OCI-LY1 (cell line): ENCODE measurements around the gene FNDC5.

ENCODE experiments used
- H2AFZ ChIP-seq: fragments of 200-600 bp; sonication (generic), shearing (Covaris generic); 2 replicates; pipeline ENCODE4 v1.6.0; 2014; ENCODE audit warnings: antibody characterized with exemption, mild to moderate bottlenecking, low read length
- H3F3A ChIP-seq: fragments of 200-600 bp; sonication (generic), shearing (Covaris generic); 2 replicates; pipeline ENCODE4 v1.6.0; 2014; ENCODE audit warnings: mild to moderate bottlenecking, antibody characterized with exemption, low read length, moderate library complexity; ENCODE audit not compliant: insufficient read depth
- H3K27ac ChIP-seq: fragments of 200-600 bp; sonication (generic); 2 replicates; pipeline ENCODE4 v1.5.1; 2014; ENCODE audit warnings: low read length, mixed run types, mild to moderate bottlenecking, low read depth; ENCODE audit not compliant: poor library complexity, severe bottlenecking
- H3K27me3 ChIP-seq: fragments of 200-600 bp; sonication (generic); 2 replicates; pipeline ENCODE4 v1.6.0; 2014; ENCODE audit warnings: antibody characterized with exemption, mild to moderate bottlenecking, low read length, moderate library complexity; ENCODE audit not compliant: insufficient read depth
- H3K36me3 ChIP-seq: fragments of 200-600 bp; sonication (generic); 2 replicates; pipeline ENCODE4 v1.6.1; 2014; ENCODE audit warnings: mild to moderate bottlenecking, antibody characterized with exemption, low read length, moderate library complexity, mixed read lengths; ENCODE audit not compliant: insufficient read depth
- H3K4me1 ChIP-seq: fragments of 200-600 bp; sonication (generic); 2 replicates; pipeline ENCODE4 v1.5.1; 2014; ENCODE audit warnings: mild to moderate bottlenecking, low read length, moderate library complexity; ENCODE audit not compliant: insufficient read depth, severe bottlenecking
- H3K4me2 ChIP-seq: fragments of 200-600 bp; sonication (generic), shearing (Covaris generic); 2 replicates; pipeline ENCODE4 v1.6.1; 2014; ENCODE audit warnings: low read length
- H3K4me3 ChIP-seq: fragments of 200-600 bp; sonication (generic); 2 replicates; pipeline ENCODE4 v1.5.1; 2014; ENCODE audit warnings: low read length, low read depth, mild to moderate bottlenecking, mixed read lengths; ENCODE audit not compliant: poor library complexity, severe bottlenecking
- H3K79me2 ChIP-seq: fragments of 200-600 bp; shearing (Covaris generic); 2 replicates; pipeline ENCODE4 v1.6.1; 2016; ENCODE audit warnings: mixed run types, low read length, mixed read lengths; ENCODE audit not compliant: insufficient read depth
- H3K9ac ChIP-seq: fragments of 200-600 bp; sonication (generic), shearing (Covaris generic); 2 replicates; pipeline ENCODE4 v1.6.1; 2014; ENCODE audit warnings: mild to moderate bottlenecking, low read length, mixed read lengths
- H3K9me2 ChIP-seq: fragments of 200-600 bp; sonication (generic), shearing (Covaris generic); 2 replicates; pipeline ENCODE4 v1.6.1; 2014; ENCODE audit warnings: low read depth, mild to moderate bottlenecking, low read length, mixed read lengths
- H3K9me3 ChIP-seq: fragments of 200-600 bp; shearing (Covaris generic); 2 replicates; pipeline ENCODE4 v1.6.1; 2014; ENCODE audit warnings: low read length, mixed read lengths
- H4K20me1 ChIP-seq: fragments of 200-600 bp; sonication (generic), shearing (Covaris generic); 2 replicates; pipeline ENCODE4 v1.6.0; 2016; ENCODE audit warnings: mild to moderate bottlenecking, low read length; ENCODE audit not compliant: insufficient read depth
- EZH2 ChIP-seq: fragments of 200-600 bp; sonication (generic), shearing (Covaris generic); IDR thresholded peaks from 2 replicates; pipeline ENCODE4 v1.8.0; 2017; ENCODE audit warnings: borderline replicate concordance, mixed run types, mild to moderate bottlenecking, antibody characterized with exemption, low read length, moderate library complexity, mixed read lengths
- TF ChIP-seq, protein P1 (sequence below): fragments of 200-600 bp; sonication (generic), shearing (Covaris generic); IDR thresholded peaks from 2 replicates; pipeline ENCODE4 v1.5.1; 2017; ENCODE audit warnings: mild to moderate bottlenecking, antibody characterized with exemption, low read length, moderate library complexity, mixed read lengths

Gene FNDC5

DNA sequence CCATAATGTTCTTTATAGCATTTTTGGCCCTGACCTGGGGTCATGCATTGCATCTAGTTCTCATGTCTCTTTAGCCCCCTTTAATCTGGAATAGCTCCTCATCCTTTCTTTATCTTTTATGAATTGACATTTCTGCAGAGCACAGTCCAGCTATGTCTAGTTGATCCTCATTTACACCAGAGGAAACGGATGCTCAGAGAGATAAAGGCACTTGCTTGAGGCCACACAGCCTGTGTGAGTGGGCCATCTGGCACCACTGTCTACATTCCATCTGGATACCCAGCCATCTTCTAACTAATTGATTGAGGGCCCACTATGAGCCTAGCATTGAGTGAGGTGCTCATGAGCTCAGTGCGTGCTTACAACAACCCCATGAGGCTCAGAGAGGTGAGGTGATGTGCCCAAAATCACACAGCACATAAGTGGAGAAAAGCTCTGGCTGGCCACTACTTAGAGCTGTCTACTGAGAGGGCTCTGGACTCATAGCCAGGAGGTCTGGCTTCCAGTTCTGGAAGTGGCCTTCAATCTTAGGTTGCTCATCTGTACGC is 19.1 kb upstream of the FNDC5 start:
- no peaks in the 10 kb centered on the region for H3K79me2 ChIP-seq
- no peak overlapping the region for H2AFZ ChIP-seq
- no peak overlapping the region for H3K4me3 ChIP-seq
- no peaks in the 10 kb centered on the region for H4K20me1 ChIP-seq
- H3F3A ChIP-seq: no peaks in the 10 kb centered on the region
- no peaks in the 10 kb centered on the region for H3K9me2 ChIP-seq
- no peak overlapping the region for H3K4me2 ChIP-seq
- no peaks in the 10 kb centered on the region for H3K36me3 ChIP-seq
- no peak for TF ChIP-seq EZH2
- TF ChIP-seq, protein P1, sequence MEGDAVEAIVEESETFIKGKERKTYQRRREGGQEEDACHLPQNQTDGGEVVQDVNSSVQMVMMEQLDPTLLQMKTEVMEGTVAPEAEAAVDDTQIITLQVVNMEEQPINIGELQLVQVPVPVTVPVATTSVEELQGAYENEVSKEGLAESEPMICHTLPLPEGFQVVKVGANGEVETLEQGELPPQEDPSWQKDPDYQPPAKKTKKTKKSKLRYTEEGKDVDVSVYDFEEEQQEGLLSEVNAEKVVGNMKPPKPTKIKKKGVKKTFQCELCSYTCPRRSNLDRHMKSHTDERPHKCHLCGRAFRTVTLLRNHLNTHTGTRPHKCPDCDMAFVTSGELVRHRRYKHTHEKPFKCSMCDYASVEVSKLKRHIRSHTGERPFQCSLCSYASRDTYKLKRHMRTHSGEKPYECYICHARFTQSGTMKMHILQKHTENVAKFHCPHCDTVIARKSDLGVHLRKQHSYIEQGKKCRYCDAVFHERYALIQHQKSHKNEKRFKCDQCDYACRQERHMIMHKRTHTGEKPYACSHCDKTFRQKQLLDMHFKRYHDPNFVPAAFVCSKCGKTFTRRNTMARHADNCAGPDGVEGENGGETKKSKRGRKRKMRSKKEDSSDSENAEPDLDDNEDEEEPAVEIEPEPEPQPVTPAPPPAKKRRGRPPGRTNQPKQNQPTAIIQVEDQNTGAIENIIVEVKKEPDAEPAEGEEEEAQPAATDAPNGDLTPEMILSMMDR: no peak
- H3K9ac ChIP-seq: no peak overlapping the region
- H3K27me3 ChIP-seq: peaks cover 8% of the 10 kb centered on the region
- no peaks in the 10 kb centered on the region for H3K9me3 ChIP-seq
- no peak overlapping the region for H3K27ac ChIP-seq
- H3K4me1 ChIP-seq: no peaks in the 10 kb centered on the region

GRCh38 chr1:32888677-32889420 is 18.1 kb upstream of the FNDC5 start:
- Histone ChIP-seq H3K4me1 (no peaks in the 10 kb centered on the region), H3K4me2 (no peak overlapping the region), H3K9me2 (no peaks in the 10 kb centered on the region), H3K36me3 (no peaks in the 10 kb centered on the region), H3F3A (no peaks in the 10 kb centered on the region), H3K9ac (no peak overlapping the region), H4K20me1 (no peaks in the 10 kb centered on the region), H3K79me2 (no peaks in the 10 kb centered on the region), H3K27ac (no peak overlapping the region), H2AFZ (no peak overlapping the region), H3K9me3 (no peaks in the 10 kb centered on the region), H3K27me3 (peaks cover 8% of the 10 kb centered on the region), H3K4me3 (no peak overlapping the region)
- TF ChIP-seq, protein P1: no peak
- no peak for TF ChIP-seq EZH2

DNA sequence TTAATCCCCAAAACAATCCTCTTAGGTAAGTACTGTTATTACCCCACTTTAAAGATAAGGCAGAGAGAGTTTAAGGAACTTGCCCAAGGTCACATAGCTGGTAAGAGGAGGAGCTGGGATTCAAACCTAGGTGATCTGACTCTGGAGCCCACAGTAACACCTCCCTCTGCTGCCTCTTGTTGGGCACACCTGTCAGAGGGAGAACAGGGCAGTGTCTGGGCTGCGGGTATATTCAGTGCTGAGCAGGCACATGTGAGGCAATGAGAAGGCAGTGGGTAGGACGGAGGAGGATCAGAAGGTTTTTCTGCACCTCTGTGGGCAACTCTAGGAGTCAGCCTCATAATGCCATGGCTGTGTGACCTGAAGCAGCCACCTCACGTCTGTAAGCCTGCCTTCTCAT is 17.4 kb upstream of the FNDC5 start:
- Histone ChIP-seq H3F3A (no peaks in the 10 kb centered on the region), H3K9ac (no peak overlapping the region), H3K9me3 (no peaks in the 10 kb centered on the region), H3K4me3 (no peak overlapping the region), H3K9me2 (no peaks in the 10 kb centered on the region), H3K36me3 (no peaks in the 10 kb centered on the region), H4K20me1 (no peaks in the 10 kb centered on the region), H3K27ac (no peak overlapping the region), H3K79me2 (no peaks in the 10 kb centered on the region), H3K4me1 (no peaks in the 10 kb centered on the region), H3K4me2 (no peak overlapping the region), H3K27me3 (peaks cover 8% of the 10 kb centered on the region), H2AFZ (no peak overlapping the region)
- TF ChIP-seq EZH2: no peak
- TF ChIP-seq, protein P1: no peak
